Metanephros (tissue), 1 donor: ENCODE data around the gene RER1. TPM values are rescaled to one million over a fixed set of nuclear protein-coding genes. Genes with fewer than 3 reads are reported as not detected.

ENCODE experiments used
- total RNA-seq: library from RNA; depleted of rRNA; stranded (reverse); fragments of >200 nt; gene quantifications from one replicate; pipeline ENCODE4 v1.2.3, GENCODE V29; 2014

RER1 gene, protein sequence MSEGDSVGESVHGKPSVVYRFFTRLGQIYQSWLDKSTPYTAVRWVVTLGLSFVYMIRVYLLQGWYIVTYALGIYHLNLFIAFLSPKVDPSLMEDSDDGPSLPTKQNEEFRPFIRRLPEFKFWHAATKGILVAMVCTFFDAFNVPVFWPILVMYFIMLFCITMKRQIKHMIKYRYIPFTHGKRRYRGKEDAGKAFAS
- total RNA-seq, result 57.5 TPM

GRCh38 chr1:2391041-2391930 lies at the start of gene RER1, which contains the start of gene MORN1:
TSS of gene RER1 (plus strand) at chr1:2391841. CDS start at chr1:2395791, 3,950 bp downstream.
TSS of gene MORN1 (minus strand) at chr1:2391554. CDS start at chr1:2391533, 21 bp downstream.

GRCh38 chr1:2412395-2412772 lies 20.7 kb downstream of the RER1 start, which contains the start of gene PEX10:
TSS of gene PEX10 (minus strand) at chr1:2412564. CDS start at chr1:2412502, 62 bp downstream.

Other genes starting within 250 kb of the RER1 start
- gene FAAP20, start 197.1 kb upstream of the RER1 start, total RNA-seq, result 38.9 TPM
- gene SKI, start 163.5 kb upstream of the RER1 start, total RNA-seq, result 67.6 TPM
- 20.8 TPM for gene MORN1, start 287 bp upstream of the RER1 start, total RNA-seq
- gene PEX10, start 20.7 kb downstream of the RER1 start, total RNA-seq, result 31.8 TPM
- 1.8 TPM for gene PLCH2, start 84.4 kb downstream of the RER1 start, total RNA-seq
- 35.6 TPM for gene PANK4, start 134.8 kb downstream of the RER1 start, total RNA-seq
- gene HES5, start 138.4 kb downstream of the RER1 start, total RNA-seq, result 4.1 TPM
- 45.6 TPM for gene TNFRSF14, start 164.5 kb downstream of the RER1 start, total RNA-seq
- 26.3 TPM for gene PRXL2B, start 194.9 kb downstream of the RER1 start, total RNA-seq
- 6.8 TPM for gene MMEL1, start 241.2 kb downstream of the RER1 start, total RNA-seq